Measurements from ENCODE around the gene CLDN19. TPM values are rescaled to one million over a fixed set of nuclear protein-coding genes. Genes with fewer than 3 reads are reported as not detected.

The CLDN19 gene
- total and polyA plus RNA-seq, 9 of the 15 experiments (the other 6 are each of a cell fraction or from before 2014, with no cell fraction given), result not detected

DNA sequence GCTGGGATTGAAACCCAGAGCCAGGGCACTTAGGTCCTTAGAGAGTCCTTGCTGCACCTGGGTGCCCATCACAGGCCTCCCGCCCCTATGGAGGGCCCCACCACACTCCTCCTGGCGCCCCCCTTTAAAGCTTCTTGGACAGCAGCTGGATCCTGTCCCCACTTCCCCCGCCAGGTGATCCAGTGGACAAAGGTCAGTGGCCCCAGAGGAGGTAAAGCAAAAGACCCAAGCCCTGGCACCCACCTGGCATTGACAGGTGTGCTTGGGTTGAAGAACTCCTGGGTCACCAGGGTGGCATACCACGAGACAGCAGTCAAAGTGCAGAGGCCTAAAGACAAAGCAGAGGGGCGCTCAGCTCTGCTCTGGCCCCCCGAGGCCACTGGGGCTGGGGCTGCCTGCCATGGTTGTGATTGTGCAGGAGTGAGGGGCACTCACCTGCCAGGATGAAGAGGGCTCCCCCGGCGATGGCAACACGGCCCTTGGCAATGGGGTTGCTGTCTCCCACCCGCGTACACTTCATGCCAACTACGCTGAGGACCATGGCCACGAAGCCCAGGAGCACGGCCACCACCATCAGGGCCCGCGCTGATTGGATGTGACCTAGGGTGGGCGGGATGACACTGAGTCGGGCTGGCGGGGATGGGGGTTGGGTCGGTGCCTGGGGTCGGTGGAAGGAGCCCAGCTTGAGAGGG is 1.9 kb downstream of the CLDN19 start:
- Histone ChIP-seq H3K27me3 (ENCODE audit: control insufficient read depth in 2 of 2, insufficient read depth in 2 of 2, low read length in 2 of 2) (peaks cover 7 to 42% of the 10 kb centered on the region in 2 experiments; a peak in 4 of 5 replicates), H3K4me2 (ENCODE audit: insufficient read depth, low read length) (no peak overlapping the region), H3K27ac (ENCODE audit: extremely low read depth, low read depth, low read length) (no peak overlapping the region), H2AFZ (ENCODE audit: low read depth, low read length) (no peak overlapping the region), H4K20me1 (replicated peaks; ENCODE audit: control insufficient read depth, insufficient read depth, low read length) (peaks cover 5% of the 10 kb centered on the region; the same call in 1 of the 2 replicates), H3K79me2 (ENCODE audit: control insufficient read depth, insufficient read depth, low read length) (no peaks in the 10 kb centered on the region), H3K9me1 (ENCODE audit: control insufficient read depth, insufficient read depth, low read length) (peaks cover 5% of the 10 kb centered on the region), H3K4me3 (no peak overlapping the region), H3K9me3 (replicated peaks; ENCODE audit: control insufficient read depth, insufficient read depth, low read depth, low read length) (no peaks in the 10 kb centered on the region), H3K36me3 (ENCODE audit: control insufficient read depth, insufficient read depth, low read length) (no peaks in the 10 kb centered on the region), H3K9ac (ENCODE audit: insufficient read depth in 1 of 2, low read depth in 2 of 2, low read length in 2 of 2) (no peak overlapping the region), H3K4me1 (replicated peaks in 1 of 2; ENCODE audit: control insufficient read depth in 2 of 2, insufficient read depth in 2 of 2, low read length in 2 of 2) (peaks cover 0 to 45% of the 10 kb centered on the region in 2 experiments; a peak in 3 of 5 replicates)
- ChIA-PET POLR2A (interaction anchor here (0.6 kb wide), 1 partner anchor 169 kb away, joined by 3 read pairs; no protein-coding TSS in a partner anchor), CTCF (ENCODE audit: low intra/inter-chr PET ratio) (interaction anchor here (0.6 kb wide), 1 partner anchor 168 kb away, joined by 3 read pairs; no protein-coding TSS in a partner anchor)
- no peak for FAIRE-seq
- no peak for ATAC-seq
- no TSS peak for BruUV-seq (replicated peaks)
- in situ Hi-C loops (cut with MboI), result loop anchor here (25.0 kb wide), 1 partner anchor 151 kb away; no protein-coding TSS in a partner anchor
- WGBS (ENCODE audit: insufficient coverage, low coverage, missing lambda C conversion rate), result 11% methylated on average over 18 of the region's 21 CpGs
- intact Hi-C loops (cut with micrococcal nuclease), result loop anchor here (10.0 kb wide), 2 partner anchors 393 to 593 kb away; no protein-coding TSS in a partner anchor
- DNase-seq (ENCODE audit: extremely low read depth in 1 of 4, low spot score in 3 of 4), result no peak
- TF ChIP-seq CLOCK (CRISPR knock-in tag; IDR thresholded peaks at IDR 0.05; ENCODE audit: borderline replicate concordance), result no peak
- no peak for TF ChIP-seq ZNF384 (IDR thresholded peaks at IDR 0.05; ENCODE audit: low read depth, low read length)
- no peak for TF ChIP-seq JUN (IDR thresholded peaks at IDR 0.05; ENCODE audit: borderline replicate concordance, low read depth, low read length)
- TF ChIP-seq JUN (CRISPR knock-in tag; IDR thresholded peaks at IDR 0.05; ENCODE audit: borderline replicate concordance), result no peak
- no peak for TF ChIP-seq ZNF121 (CRISPR knock-in tag; conservative IDR thresholded peaks at IDR 0.05)
- no peak for TF ChIP-seq TEAD2 (tag; IDR thresholded peaks at IDR 0.05)
- no peak for TF ChIP-seq SP1 (CRISPR knock-in tag; IDR thresholded peaks at IDR 0.05)
- no peak for TF ChIP-seq STAT5B (CRISPR knock-in tag; IDR thresholded peaks at IDR 0.05)
- TF ChIP-seq, protein P1, sequence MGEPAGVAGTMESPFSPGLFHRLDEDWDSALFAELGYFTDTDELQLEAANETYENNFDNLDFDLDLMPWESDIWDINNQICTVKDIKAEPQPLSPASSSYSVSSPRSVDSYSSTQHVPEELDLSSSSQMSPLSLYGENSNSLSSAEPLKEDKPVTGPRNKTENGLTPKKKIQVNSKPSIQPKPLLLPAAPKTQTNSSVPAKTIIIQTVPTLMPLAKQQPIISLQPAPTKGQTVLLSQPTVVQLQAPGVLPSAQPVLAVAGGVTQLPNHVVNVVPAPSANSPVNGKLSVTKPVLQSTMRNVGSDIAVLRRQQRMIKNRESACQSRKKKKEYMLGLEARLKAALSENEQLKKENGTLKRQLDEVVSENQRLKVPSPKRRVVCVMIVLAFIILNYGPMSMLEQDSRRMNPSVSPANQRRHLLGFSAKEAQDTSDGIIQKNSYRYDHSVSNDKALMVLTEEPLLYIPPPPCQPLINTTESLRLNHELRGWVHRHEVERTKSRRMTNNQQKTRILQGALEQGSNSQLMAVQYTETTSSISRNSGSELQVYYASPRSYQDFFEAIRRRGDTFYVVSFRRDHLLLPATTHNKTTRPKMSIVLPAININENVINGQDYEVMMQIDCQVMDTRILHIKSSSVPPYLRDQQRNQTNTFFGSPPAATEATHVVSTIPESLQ (CRISPR knock-in tag; IDR thresholded peaks at IDR 0.05), result no peak
- TF ChIP-seq, protein P2, sequence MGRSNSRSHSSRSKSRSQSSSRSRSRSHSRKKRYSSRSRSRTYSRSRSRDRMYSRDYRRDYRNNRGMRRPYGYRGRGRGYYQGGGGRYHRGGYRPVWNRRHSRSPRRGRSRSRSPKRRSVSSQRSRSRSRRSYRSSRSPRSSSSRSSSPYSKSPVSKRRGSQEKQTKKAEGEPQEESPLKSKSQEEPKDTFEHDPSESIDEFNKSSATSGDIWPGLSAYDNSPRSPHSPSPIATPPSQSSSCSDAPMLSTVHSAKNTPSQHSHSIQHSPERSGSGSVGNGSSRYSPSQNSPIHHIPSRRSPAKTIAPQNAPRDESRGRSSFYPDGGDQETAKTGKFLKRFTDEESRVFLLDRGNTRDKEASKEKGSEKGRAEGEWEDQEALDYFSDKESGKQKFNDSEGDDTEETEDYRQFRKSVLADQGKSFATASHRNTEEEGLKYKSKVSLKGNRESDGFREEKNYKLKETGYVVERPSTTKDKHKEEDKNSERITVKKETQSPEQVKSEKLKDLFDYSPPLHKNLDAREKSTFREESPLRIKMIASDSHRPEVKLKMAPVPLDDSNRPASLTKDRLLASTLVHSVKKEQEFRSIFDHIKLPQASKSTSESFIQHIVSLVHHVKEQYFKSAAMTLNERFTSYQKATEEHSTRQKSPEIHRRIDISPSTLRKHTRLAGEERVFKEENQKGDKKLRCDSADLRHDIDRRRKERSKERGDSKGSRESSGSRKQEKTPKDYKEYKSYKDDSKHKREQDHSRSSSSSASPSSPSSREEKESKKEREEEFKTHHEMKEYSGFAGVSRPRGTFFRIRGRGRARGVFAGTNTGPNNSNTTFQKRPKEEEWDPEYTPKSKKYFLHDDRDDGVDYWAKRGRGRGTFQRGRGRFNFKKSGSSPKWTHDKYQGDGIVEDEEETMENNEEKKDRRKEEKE (IDR thresholded peaks at IDR 0.05; ENCODE audit: borderline replicate concordance in 1 of 2, control insufficient read depth in 1 of 2, low read depth in 2 of 2, low read length in 1 of 2), result no peak
- no peak for TF ChIP-seq JUNB (CRISPR knock-in tag; conservative IDR thresholded peaks at IDR 0.05)
- no peak for TF ChIP-seq CGGBP1 (CRISPR knock-in tag; IDR thresholded peaks at IDR 0.05)
- no peak for TF ChIP-seq HNRNPL (IDR thresholded peaks at IDR 0.05; ENCODE audit: low read depth, low read length)
